ENCODE data around the gene MLLT10.

MLLT10 gene

GRCh38 chr10:21533467-21534279, at the start of gene MLLT10:
MLLT10 (plus strand) TSS chr10:21534232; CDS start chr10:21534645, 413 bp downstream.
- DNase-seq = peak; percentile 99

- no peak for DNase-seq
Measured at GRCh38 chr10:21487416-21488180, 46.4 kb upstream of the MLLT10 start.

- no peak for DNase-seq
Measured at GRCh38 chr10:21488246-21488956, 45.6 kb upstream of the MLLT10 start.

GRCh38 chr10:21488957-21489446, 45.0 kb upstream of the MLLT10 start:
- DNase-seq = no peak

- DNase-seq = no peak
Measured at GRCh38 chr10:21490028-21490710, 43.9 kb upstream of the MLLT10 start.

- DNase-seq = no peak
Measured at GRCh38 chr10:21490711-21491105, 43.3 kb upstream of the MLLT10 start.

- DNase-seq = no peak
Measured at GRCh38 chr10:21492421-21492820, 41.6 kb upstream of the MLLT10 start.

- peak; percentile 27 for DNase-seq
Measured at GRCh38 chr10:21493784-21494183, 40.2 kb upstream of the MLLT10 start.

- peak; percentile 53 for DNase-seq
Measured at GRCh38 chr10:21494191-21495001, 39.6 kb upstream of the MLLT10 start.

- no peak for DNase-seq
Measured at GRCh38 chr10:21495002-21495751, 38.9 kb upstream of the MLLT10 start.

- DNase-seq = peak; percentile 90
Measured at GRCh38 chr10:21495752-21496342, 38.2 kb upstream of the MLLT10 start.

- peak; percentile 81 for DNase-seq
Measured at GRCh38 chr10:21496343-21497176, 37.5 kb upstream of the MLLT10 start.

- DNase-seq = peak; percentile 79
Measured at GRCh38 chr10:21497177-21497807, 36.7 kb upstream of the MLLT10 start.

- DNase-seq = no peak
Measured at GRCh38 chr10:21498377-21498776, 35.7 kb upstream of the MLLT10 start.

GRCh38 chr10:21498986-21499385, 35.0 kb upstream of the MLLT10 start:
- DNase-seq = no peak

- DNase-seq = peak; percentile 59
Measured at GRCh38 chr10:21499701-21500577, 34.1 kb upstream of the MLLT10 start.

GRCh38 chr10:21500578-21500910, 33.5 kb upstream of the MLLT10 start:
- no peak for DNase-seq

- no peak for DNase-seq
Measured at GRCh38 chr10:21501091-21501490, 32.9 kb upstream of the MLLT10 start.
